Kidney epithelial cell (primary cell): ENCODE measurements around the gene C12orf42. TPM values are rescaled to one million over a fixed set of nuclear protein-coding genes. Genes with fewer than 3 reads are reported as not detected.

Experiments used
- DNase-seq: peaks from one replicate; pipeline ENCODE4 v3.0.0-alpha.2; 2010; ENCODE audit warnings: low read depth
- H3K27me3 ChIP-seq: 2 replicates; pipeline ENCODE4 v1.6.0; 2011; ENCODE audit warnings: low read length; ENCODE audit not compliant: control insufficient read depth, insufficient read depth
- H3K36me3 ChIP-seq: 2 replicates; pipeline ENCODE4 v1.5.1; 2011; ENCODE audit warnings: low read length; ENCODE audit not compliant: control insufficient read depth, insufficient read depth
- H3K4me3 ChIP-seq: 2 replicates; pipeline ENCODE4 v1.5.1; 2011; ENCODE audit warnings: low read depth, mild to moderate bottlenecking, control low read depth, low read length
- CTCF ChIP-seq: IDR thresholded peaks from 2 replicates; pipeline ENCODE4 v1.5.1; 2011; ENCODE audit warnings: mild to moderate bottlenecking, moderate library complexity, low read length, control low read depth, inconsistent platforms; ENCODE audit not compliant: insufficient read depth, poor library complexity, severe bottlenecking
- total RNA-seq: library from RNA; depleted of rRNA; stranded (reverse); fragments of >200 nt; gene quantifications from 2 replicates; pipeline ENCODE4 v1.2.3, GENCODE V29; 2015

The C12orf42 gene
- total RNA-seq, 1 donor from 2014 or later: not detected

- H3K36me3 ChIP-seq: no peaks in the 10 kb centered on the region
- TF ChIP-seq CTCF: no peak
- no peak for DNase-seq
- no peak overlapping the region for H3K4me3 ChIP-seq
- no peaks in the 10 kb centered on the region for H3K27me3 ChIP-seq
Observed at GRCh38 chr12:103382736-103383346, 112.9 kb downstream of the C12orf42 start.

GRCh38 chr12:103382119-103382518, 113.6 kb downstream of the C12orf42 start:
- Histone ChIP-seq H3K27me3 (no peaks in the 10 kb centered on the region), H3K36me3 (no peaks in the 10 kb centered on the region), H3K4me3 (no peak overlapping the region)
- TF ChIP-seq CTCF: no peak
- DNase-seq: no peak

GRCh38 chr12:103379670-103380069, 116.1 kb downstream of the C12orf42 start:
- TF ChIP-seq CTCF: no peak
- Histone ChIP-seq H3K27me3 (no peaks in the 10 kb centered on the region), H3K4me3 (no peak overlapping the region), H3K36me3 (no peaks in the 10 kb centered on the region)
- no peak for DNase-seq

- Histone ChIP-seq H3K36me3 (no peaks in the 10 kb centered on the region), H3K4me3 (no peak overlapping the region), H3K27me3 (no peaks in the 10 kb centered on the region)
- TF ChIP-seq CTCF: no peak
- DNase-seq: no peak
Observed at GRCh38 chr12:103373088-103373523, 122.7 kb downstream of the C12orf42 start.

GRCh38 chr12:103369929-103370328, 125.8 kb downstream of the C12orf42 start:
- no peak overlapping the region for H3K4me3 ChIP-seq
- DNase-seq: no peak
- no peaks in the 10 kb centered on the region for H3K27me3 ChIP-seq
- H3K36me3 ChIP-seq: no peaks in the 10 kb centered on the region
- TF ChIP-seq CTCF: no peak

GRCh38 chr12:103368167-103368566, 127.6 kb downstream of the C12orf42 start:
- DNase-seq: no peak
- Histone ChIP-seq H3K4me3 (no peak overlapping the region), H3K36me3 (no peaks in the 10 kb centered on the region), H3K27me3 (no peaks in the 10 kb centered on the region)
- no peak for TF ChIP-seq CTCF
